Urothelium cell line (cell line): ENCODE results near the gene ISY1.
"Not testable (repeated sequence)": the region's sequence is repeated elsewhere in the genome, so short reads cannot be mapped to it uniquely, and the experiment has no call there.

Source experiments
- DNase-seq: peaks from one replicate; pipeline ENCODE4 v3.0.0; 2011; ENCODE audit warnings: low spot score, mixed read lengths
- FAIRE-seq: peaks from 2 replicates; lab custom pipeline; 2011; peaks lifted over from hg19 to GRCh38; lab: Jason Lieb, UNC

The ISY1 gene

DNA sequence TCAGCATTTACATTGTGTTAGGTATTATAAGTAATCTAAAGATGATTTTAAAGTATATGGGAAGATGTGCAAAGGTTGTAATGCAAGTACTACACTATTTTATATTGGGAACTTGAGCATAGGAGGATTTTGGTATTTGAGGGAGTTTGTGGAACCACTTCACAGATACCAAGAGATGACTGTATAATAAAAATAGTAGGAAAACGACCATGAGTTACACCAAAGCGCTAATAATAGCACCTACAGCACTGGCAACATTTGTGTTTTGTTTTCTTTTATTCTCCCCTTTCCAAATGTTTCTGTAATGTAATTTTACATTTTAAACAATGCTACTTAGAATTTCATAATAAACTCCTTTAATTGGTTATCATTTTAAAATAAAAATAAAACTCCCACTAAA lies 12.3 kb upstream of the ISY1 start:
- FAIRE-seq, result no peak
- no peak for DNase-seq

- DNase-seq (no peak), FAIRE-seq (no peak)
Observed at GRCh38 chr3:129166579-129167332, 5.9 kb upstream of the ISY1 start.

- not testable (repeated sequence) for DNase-seq, FAIRE-seq
Observed at GRCh38 chr3:129165594-129165993, 4.7 kb upstream of the ISY1 start.

GRCh38 chr3:129164500-129164899 lies 3.6 kb upstream of the ISY1 start:
- FAIRE-seq (no peak), DNase-seq (no peak)

DNA sequence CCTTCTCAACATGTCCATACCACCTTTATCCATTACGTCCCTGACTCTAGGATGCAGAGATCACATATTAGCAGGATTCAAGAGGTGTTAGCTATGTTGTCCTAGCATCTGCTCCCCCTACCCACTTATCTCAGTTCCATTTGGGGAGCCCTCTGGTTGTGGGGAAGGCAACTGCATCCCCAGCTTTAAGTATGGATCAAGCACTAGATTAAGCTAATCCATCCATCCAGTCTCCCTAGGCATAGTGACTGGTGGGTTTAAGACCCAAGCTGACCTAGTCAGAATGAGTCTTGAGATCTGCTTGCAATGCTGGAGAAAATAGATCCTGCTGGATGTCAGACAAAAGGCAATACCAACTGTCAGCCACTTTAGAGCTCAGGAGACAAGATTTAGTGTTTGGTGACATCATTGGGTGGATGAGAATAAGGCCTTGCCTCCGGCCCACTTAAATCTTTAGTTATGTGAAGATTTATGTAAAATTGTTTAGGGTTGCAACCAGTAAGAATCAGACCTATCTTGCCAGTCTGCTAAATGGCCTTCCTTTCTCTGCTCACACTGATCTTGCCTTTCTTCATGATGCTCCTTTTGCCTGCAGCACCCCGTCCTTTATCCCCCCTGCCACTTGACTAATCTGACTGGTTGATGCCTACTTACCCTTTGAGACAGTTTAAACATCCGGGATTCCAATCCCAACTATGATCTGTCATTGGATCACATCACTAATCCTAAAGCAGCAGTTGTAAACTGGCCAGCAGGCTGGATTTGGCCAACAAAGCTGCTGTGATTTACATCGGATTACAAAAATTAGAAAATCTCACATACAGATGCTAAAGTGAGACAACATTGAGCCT lies 2.1 kb upstream of the ISY1 start:
- DNase-seq, result no peak
- no peak for FAIRE-seq

DNA sequence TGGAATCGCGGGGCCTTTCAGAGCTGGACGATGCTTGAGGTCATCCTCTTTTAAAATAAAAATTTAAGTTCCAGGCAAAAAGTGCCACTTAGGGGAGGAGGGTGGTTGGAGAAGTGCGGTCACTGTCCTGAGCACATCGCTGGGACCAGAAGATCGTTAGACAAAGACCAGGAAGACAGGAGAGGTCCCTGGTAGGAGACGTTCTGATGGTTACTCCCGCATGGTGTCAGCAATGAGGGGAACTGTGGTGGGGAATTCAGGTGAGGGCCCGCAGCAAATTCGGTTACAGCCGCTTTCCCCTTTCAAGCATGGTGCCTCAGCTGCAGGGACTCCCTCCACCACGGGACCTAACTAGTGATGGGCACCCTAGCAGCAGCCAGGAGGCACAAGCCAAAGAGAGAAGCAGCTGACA lies 1.0 kb upstream of the ISY1 start:
- DNase-seq (no peak), FAIRE-seq (no peak)

DNA sequence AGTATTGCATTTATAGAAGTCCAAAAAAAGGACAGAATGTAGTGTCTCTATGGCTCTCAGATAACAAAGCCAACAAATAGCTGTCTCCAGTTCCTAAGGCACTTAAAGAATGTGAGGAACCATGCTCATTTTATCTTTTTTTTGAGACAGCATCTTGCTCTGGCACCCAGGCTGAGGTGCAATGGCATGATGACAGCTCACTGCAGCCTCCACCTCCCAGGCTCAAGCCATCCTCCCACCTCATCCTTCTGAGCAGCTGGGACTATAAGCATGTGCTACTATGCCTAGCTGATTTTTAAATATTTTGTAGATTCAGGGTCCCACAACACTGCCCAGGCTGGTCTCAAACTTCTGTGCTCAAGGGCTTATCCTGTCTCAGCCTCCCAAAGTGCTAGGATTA lies 16.1 kb downstream of the ISY1 start:
- FAIRE-seq (no peak), DNase-seq (no peak)

GRCh38 chr3:129141011-129141410 lies 19.9 kb downstream of the ISY1 start:
- not testable (repeated sequence) for DNase-seq, FAIRE-seq

DNA sequence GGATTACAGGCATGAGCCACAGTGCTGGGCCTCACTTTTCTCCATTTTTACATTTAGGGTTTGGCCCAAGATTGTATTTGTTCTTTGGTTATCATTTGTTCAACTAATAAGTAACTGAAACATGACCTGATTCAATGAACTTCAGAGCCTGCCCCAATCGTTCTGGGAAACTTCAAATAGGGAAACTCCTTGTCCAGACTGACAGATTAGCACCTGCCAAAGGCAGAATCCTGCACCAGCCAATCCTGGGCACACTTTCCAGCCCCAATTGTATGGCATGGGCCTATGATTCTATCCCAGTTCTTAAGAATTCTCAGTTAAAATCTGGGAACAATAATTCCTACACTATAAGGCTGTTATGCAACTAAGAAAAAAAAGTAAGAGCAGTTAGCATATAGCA lies 21.0 kb downstream of the ISY1 start:
- no peak for FAIRE-seq
- DNase-seq, result no peak

GRCh38 chr3:129136275-129136674 lies 24.6 kb downstream of the ISY1 start:
- DNase-seq, FAIRE-seq: not testable (repeated sequence)

DNA sequence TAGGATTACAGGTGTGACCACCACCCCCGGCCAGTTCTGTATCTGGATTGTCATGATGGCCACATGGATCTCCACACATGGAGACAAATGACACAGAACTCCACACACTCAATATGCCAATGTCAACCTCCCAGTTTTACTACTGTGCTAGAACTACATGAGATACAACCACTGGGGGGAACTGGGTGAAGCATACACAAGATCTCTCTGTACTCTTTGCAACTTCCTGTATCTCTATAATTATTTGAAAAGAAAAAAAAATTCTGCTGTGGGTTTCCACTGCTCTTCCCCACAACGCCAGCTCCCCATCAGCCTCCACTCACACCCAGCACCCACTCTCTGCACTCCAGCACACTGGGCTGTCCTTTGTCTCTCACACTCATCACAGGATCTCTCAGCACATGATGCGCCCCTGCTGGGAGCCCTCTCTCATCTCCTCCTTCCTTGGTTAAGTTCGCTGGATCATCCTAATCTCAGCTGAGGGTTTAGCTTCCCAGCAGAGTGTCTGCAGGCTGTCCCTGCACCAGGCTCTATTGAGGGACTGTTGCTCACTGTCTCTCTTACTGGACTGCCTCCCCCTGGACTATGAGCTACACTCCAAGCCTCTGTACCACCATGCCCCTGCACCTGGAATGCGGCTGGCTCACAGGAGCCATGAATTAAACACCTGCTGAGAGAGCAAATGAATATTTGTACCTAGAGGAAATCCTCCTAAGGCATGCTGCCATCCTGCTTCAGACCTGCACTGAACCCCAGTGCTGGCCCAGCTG lies 28.6 kb downstream of the ISY1 start:
- DNase-seq (no peak), FAIRE-seq (no peak)

DNA sequence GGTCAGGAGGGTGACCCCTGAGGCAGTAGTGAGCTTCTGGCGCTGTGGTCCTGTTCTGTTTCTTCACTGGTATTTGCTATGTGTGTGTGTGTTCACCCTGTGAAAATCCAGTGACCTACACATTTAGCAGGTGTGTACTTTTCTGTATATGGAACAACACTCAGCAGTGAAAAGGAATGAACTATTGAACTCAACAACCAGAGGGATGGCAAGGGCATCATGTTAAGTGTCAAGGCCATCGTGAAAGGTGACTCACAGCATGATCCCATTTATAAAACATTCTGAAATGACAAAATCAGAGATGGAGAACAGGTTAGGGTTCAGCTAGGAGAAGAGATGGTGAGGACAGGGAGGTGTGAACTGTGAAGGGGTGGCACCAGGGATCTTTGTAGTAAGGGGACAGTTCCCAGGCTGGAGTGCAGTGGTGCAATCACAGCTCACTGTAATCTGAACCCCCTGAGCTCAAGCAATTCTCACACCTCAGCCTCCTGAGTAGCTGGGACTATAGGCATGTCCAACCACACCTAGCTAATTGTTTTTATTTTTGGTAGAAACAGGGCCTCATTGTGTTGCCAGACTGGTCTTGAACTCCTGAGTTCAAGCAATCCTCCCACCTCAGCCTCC lies 29.3 kb downstream of the ISY1 start:
- FAIRE-seq, result peak; percentile 48
- DNase-seq, result no peak

DNA sequence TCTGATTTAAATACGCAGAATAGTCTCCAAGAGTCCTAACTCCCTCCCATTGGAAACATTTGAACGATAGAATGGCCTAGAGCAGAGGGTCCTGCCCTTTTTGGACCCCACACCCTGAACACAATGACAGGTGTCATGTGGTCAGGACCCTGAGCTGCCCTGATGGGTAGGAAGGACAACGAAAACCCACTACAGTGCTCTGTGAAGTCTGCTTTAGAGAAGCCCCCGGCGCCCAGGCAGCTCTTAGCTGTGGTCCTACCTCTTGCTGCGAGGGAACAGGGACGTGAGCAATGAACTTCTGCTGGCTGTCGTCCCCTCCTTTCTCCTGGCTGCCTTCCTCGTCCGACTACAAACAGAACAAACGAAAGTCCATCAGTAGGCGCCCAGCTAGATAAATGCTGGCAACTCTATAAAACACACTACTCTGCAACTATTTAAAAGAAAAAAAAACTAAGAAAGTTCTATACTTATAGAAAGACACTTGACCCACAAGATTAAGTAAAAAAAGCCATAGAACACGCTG lies 30.5 kb downstream of the ISY1 start:
- no peak for FAIRE-seq

GRCh38 chr3:129128357-129129155 lies 32.3 kb downstream of the ISY1 start:
- no peak for DNase-seq
- no peak for FAIRE-seq

More for the DNA sequence above, 30.5 kb downstream of the ISY1 start:
- no peak for DNase-seq

DNA sequence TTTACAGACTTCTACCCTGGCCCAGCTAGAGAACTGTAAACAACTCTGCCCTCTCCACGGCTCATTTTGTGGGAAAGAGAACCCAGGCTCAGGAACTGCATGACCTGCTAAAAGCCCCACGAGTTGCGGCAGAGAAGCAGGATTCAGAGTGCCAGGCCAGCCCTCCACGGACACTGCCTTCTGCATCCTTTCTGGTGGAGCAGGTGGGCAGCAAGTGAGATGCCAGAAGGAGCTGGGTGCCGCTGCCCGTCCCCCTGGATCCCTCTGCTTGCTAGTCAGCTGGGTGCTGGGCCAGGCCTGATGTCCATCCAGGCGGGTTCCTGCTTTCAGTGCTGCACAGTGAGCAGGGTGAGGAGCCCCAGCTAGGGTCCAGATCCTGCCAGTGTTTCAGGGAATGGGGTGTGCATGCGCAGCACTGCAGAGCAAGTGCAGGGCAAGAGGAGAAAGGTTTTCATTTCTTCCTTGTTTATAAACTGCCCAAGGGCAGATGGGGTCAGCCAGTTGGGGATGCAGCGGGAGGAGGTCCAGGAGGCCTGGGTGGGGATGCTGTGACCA lies 34.1 kb downstream of the ISY1 start:
- FAIRE-seq (no peak), DNase-seq (no peak)

- no peak for FAIRE-seq
- no peak for DNase-seq
Observed at GRCh38 chr3:129123314-129124060, 37.4 kb downstream of the ISY1 start.

DNA sequence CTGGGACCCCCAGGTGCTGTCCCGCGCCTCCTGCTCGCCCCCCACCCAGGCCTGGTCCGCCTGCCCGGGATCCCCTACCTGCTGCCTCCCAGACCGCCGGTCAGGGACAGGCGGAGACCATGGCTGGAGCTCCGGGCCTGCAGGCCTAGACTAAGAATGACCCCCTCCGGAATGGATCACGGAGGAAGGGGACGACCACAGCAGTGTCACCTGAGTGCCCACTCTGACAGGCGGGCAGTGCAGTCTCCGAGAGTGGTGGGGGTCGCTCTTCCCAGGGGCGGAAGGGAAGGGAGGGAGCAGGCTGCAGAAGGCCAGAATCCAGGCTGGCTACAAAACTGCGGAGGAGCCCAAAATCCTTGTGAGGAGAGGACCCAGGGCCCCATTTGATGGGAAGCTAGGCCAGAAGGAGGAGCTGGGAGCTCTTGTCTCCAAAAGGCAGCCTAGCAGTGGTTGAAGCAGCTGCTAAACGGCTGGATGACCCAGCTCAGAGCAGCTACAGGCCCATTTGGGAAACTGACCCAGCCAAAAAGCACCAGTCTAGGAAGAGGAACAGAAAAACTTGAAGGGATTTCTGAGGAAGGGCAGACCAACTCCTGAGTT lies 38.4 kb downstream of the ISY1 start:
- FAIRE-seq (no peak), DNase-seq (no peak)

- DNase-seq (peak; percentile 98), FAIRE-seq (peak; percentile 84)
Observed at GRCh38 chr3:129121792-129122411, 39.0 kb downstream of the ISY1 start, which contains the start of gene RAB43. TSS of gene RAB43 (minus strand) at chr3:129121804. CDS start at chr3:129121489, 315 bp downstream.
